ENCODE measurements around the gene SELENOM.

SELENOM gene

DNA sequence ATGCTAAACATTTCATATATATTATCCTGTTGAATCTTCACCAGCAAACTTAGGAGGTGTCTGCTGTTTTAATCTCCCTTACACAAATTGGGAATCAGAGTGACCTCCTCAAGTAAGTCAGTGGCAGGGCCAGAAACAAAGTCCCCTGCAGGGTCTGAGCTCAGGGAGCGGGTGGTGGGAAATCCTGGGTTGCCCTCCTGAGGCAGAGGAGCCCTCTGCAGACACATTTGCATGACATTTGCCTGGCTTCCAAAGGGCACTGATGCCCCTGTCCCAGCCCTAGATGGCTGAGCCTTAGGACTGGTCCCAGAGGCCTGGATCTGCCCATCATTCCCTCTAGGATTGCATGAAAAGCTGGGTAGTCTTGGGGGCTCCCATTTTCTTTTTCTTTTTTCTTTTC lies 13.3 kb upstream of the SELENOM start:
- TF ChIP-seq, protein P1, sequence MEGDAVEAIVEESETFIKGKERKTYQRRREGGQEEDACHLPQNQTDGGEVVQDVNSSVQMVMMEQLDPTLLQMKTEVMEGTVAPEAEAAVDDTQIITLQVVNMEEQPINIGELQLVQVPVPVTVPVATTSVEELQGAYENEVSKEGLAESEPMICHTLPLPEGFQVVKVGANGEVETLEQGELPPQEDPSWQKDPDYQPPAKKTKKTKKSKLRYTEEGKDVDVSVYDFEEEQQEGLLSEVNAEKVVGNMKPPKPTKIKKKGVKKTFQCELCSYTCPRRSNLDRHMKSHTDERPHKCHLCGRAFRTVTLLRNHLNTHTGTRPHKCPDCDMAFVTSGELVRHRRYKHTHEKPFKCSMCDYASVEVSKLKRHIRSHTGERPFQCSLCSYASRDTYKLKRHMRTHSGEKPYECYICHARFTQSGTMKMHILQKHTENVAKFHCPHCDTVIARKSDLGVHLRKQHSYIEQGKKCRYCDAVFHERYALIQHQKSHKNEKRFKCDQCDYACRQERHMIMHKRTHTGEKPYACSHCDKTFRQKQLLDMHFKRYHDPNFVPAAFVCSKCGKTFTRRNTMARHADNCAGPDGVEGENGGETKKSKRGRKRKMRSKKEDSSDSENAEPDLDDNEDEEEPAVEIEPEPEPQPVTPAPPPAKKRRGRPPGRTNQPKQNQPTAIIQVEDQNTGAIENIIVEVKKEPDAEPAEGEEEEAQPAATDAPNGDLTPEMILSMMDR (IDR thresholded peaks at IDR 0.05), result no peak

DNA sequence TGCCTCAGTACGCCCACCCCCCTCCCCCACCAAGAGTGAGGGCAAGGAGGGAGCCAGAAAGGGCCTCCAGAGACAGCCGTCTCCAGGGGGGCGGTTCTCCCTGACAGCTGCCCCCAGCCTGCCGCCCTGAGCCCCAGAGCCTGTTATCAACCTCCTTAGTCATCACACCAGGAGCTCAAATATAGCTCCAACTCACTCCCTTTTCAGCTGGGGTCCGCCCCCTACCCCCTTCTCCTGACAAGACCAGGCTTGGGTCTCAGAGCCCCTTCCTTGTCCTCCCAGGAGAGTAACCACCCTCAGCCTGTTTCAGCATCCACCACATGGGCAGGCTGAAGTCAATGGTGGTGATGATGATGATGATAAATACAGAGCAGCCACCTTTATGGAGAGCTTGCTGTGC lies 12.9 kb upstream of the SELENOM start:
- TF ChIP-seq, protein P1 (IDR thresholded peaks at IDR 0.05), result no peak

DNA sequence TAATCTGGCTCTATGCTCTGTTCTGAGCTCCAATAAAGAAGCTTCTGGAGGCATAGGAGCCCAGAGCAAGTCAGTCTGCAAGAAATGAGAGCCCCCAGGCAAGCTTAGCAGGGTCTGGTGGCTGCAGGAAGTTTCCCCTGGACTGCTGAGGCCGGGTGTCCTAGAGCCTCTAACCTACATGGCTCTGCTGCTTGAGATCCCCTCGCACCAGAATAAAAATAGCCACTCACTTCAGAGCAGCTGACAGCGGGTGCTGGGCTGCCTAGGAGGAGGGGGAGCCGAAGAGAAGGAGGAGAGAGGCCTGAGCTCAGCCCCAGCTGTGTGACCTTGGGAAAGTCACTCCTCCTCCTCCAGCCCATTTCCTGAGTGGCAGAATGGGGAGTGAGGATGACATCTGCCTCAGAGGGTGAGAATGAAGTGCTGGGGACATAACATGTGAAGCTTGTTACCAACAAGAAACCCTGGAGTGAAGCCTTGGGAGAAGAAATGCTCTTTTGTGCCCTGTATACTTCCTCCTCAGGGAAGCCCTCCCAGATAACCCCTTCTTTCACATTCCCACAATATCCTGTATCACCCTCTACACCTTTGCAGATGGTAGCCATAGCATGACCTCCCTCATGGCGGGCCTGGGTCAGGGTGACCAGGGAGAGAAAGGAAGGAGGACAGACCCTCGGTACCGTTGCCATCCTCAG lies 11.8 kb upstream of the SELENOM start:
- TF ChIP-seq, protein P1 (IDR thresholded peaks at IDR 0.05), result no peak

DNA sequence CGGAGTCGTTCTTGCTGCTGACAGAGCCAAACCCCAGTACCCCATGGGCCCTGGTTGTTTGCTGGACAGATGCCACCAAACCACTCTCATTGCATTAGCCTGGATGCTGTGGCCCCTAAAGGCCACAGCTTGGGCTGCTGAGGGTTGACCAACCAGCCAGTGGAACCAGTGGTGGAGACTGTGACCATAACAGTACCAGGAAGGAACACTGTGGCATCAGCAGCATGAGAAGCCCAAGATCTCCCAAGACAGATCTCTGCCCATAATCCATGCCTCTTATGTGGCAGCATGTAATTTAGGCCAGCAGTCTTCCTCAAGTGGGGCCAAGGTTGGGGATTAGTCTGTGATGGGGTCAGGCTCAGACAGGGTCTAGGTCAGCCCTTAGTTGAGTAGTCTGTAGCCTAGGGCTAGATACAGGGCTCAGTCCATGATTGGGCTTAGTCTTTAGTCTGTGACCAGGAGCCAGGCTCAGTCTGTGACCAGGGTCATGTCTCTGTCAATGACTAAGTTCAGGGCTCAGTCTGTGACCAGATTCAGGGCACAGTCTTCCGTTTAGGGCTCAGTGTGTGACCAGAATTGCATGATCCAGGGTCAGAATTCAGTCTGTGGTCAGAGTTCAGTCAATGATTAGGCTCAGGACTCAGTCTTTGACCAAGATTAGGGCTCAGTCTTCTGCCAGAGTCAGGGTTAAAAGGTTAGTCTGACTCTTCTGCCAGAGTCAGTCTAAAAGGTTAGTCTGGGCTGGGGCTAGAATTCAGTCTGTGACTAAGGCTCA lies 10.9 kb upstream of the SELENOM start:
- TF ChIP-seq, protein P1 (IDR thresholded peaks at IDR 0.05), result no peak

DNA sequence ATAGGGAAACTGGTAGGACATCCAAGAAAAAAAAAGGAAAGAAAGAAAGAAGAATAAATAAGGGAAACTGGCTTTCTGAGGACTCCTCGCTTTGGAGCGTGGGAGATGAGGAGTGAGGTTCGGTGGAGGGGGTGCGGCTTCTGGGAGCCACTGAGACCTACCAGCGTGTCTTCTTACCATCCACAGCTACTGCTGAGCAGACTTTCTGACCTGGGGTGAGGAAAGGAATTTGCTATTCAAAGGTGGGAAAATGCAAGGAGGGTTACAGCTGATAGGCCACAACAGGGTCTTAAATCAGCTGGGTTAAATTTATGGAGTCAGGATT lies 488 bp upstream of the SELENOM start:
- TF ChIP-seq, protein P1 (IDR thresholded peaks at IDR 0.05), result no peak

DNA sequence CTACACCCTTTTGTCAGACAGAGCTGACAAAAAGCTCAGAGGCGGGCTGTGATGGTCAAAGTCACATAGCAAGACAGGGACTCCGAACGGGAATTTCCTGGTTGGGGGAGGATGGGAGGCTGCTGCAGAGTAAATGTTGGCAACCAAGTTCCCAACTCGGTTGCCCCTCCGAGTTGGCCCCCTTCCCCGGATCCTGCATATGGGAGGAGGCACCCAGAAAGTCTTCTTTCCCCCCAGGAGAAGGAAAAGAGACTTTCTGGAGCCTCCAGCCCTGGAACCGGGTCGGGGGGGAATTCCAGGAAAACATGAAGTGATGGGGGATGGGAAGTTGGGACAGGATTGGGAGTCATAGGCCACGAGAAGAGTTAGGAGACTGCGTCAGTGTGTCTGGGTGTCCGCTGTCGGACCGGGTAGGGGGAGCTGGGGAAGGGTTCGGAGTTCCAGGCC lies 614 bp downstream of the SELENOM start:
- TF ChIP-seq, protein P1 (IDR thresholded peaks at IDR 0.05), result no peak

DNA sequence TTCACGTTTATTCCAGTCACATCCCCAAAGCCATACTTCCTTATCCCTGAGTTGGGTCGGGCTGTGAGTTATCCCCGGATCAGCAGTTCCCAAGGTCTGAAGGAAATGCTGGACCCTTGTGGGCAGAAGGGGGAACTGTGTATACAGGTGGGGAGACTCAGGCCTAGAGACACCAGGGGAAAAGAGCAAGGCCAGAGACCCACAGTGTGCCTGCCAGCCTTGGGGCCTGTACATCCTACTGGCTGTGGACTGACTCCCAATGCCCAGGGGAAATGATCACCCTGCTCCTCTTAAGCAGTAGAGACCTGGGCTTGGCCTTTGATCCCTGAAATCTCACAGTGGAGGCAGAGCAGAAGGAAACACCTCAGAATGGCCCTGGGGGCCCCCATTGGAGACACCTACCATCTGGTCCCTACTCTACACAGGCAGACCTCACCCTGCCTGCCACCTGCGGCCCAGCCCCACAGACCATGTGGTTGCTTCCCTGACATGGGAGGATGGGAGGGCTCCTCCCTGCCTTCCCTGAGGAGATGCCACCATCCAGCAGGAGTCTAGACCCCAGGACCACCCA lies 1.3 kb downstream of the SELENOM start:
- TF ChIP-seq, protein P1 (IDR thresholded peaks at IDR 0.05), result no peak
